Vagina (tissue), 2 donors: Measurements from ENCODE around the gene PTPRM. TPM values are rescaled to one million over a fixed set of nuclear protein-coding genes. Genes with fewer than 3 reads are reported as not detected.

ENCODE experiments used
- DNase-seq, 2 donors: peaks; one replicate each; pipeline ENCODE4 v3.0.0-alpha.2; 2017; ENCODE audit errors: extremely low spot score in 2 of 2
- H3K27ac ChIP-seq: fragments of 200-600 bp; sonication (generic); one replicate; pipeline ENCODE4 v1.5.1; 2019
- H3K27me3 ChIP-seq: fragments of 200-600 bp; sonication (generic); one replicate; pipeline ENCODE4 v1.5.1; 2019
- H3K36me3 ChIP-seq, 2 donors: fragments of 200-600 bp; sonication (generic); one replicate each; pipeline ENCODE4 v1.5.1; 2017 to 2019
- H3K4me1 ChIP-seq: fragments of 200-600 bp; sonication (generic); one replicate; pipeline ENCODE4 v1.5.1; 2019
- H3K4me3 ChIP-seq, 2 donors: fragments of 200-600 bp; sonication (generic); 1 replicate in 1 of 2; 2 replicates in 1 of 2; pipeline ENCODE4 v1.5.1; 2016 to 2019
- H3K9me3 ChIP-seq: fragments of 200-600 bp; sonication (generic); one replicate; pipeline ENCODE4 v1.5.1; 2019
- POLR2A ChIP-seq, 2 donors: fragments of 450-650 bp; IDR thresholded peaks; one replicate each; pipeline ENCODE4 v1.6.1; 2017; ENCODE audit warnings: antibody characterized with exemption in 2 of 2, mild to moderate bottlenecking in 2 of 2, moderate library complexity in 2 of 2
- POLR2AphosphoS5 ChIP-seq, 2 donors: sonication (generic); formaldehyde crosslinking; IDR thresholded peaks; one replicate each; pipeline ENCODE4 v1.9.0; 2017; ENCODE audit warnings: antibody characterized with exemption in 2 of 2, mild to moderate bottlenecking in 2 of 2, low read depth in 1 of 2; ENCODE audit not compliant: insufficient read depth in 1 of 2
- intact Hi-C: fragments of 100-400 bp; cut with DNase I; formaldehyde crosslinking; loops from one replicate; pipeline ENCODE4 v1.15.1; 2023
- total RNA-seq: library from RNA; depleted of rRNA; stranded (reverse); fragments of >200 nt; gene quantifications from one replicate; pipeline ENCODE4 v1.2.3, GENCODE V29; 2016
- TF ChIP-seq, protein P1 (sequence below), 3 experiments: fragments of 450-650 bp in 2 of 3; fragments of 200-600 bp in 1 of 3; sonication (generic) in 1 of 3; IDR thresholded peaks; one replicate each; pipeline ENCODE4 v1.5.1; 2017 to 2019; ENCODE audit warnings: antibody characterized with exemption in 3 of 3, mild to moderate bottlenecking in 2 of 3, moderate library complexity in 2 of 3

The PTPRM gene
- total RNA-seq, 1 donor from 2014 or later = 60.2 TPM

DNA sequence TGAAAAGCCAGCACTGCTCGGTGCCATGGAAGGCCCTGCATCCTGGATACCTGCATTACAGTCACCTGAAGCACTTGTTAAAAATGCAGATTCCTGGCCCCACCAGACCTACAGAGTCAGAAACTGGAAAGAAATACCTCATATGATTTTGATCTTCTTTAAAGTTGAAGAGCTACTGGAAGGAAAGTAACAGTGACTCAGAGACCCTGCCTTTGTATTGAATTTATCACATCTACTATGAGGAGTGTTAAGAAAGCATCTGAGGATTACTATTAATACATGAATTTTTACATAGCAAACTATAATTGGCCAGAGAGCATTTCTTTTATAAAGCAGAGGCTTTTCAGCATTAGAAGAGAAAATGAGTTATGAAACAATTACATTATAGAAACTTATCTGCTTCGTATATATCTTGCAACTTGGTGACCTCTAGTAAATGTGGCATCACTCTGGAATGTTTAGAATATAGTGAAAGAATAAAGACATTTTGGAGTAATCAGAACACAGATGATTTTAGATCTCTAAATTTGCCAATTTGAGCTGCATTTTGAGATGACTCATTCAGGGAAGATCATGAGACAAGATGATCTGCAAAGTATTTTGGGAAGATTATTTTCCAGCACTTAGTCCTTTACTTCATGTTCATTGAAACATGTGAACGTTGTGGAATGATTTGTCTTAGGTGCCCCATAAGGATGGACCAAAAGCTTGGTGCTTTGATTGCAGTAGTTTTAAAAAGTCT, 12.2 kb downstream of the PTPRM start:
- TF ChIP-seq, protein P1, sequence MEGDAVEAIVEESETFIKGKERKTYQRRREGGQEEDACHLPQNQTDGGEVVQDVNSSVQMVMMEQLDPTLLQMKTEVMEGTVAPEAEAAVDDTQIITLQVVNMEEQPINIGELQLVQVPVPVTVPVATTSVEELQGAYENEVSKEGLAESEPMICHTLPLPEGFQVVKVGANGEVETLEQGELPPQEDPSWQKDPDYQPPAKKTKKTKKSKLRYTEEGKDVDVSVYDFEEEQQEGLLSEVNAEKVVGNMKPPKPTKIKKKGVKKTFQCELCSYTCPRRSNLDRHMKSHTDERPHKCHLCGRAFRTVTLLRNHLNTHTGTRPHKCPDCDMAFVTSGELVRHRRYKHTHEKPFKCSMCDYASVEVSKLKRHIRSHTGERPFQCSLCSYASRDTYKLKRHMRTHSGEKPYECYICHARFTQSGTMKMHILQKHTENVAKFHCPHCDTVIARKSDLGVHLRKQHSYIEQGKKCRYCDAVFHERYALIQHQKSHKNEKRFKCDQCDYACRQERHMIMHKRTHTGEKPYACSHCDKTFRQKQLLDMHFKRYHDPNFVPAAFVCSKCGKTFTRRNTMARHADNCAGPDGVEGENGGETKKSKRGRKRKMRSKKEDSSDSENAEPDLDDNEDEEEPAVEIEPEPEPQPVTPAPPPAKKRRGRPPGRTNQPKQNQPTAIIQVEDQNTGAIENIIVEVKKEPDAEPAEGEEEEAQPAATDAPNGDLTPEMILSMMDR (IDR thresholded peaks at IDR 0.05) = no peak
- TF ChIP-seq POLR2A (IDR thresholded peaks at IDR 0.05) = no peak
- TF ChIP-seq POLR2AphosphoS5 (IDR thresholded peaks at IDR 0.05; ENCODE audit: insufficient read depth in 1 of 2, low read depth in 1 of 2) = no peak
- Histone ChIP-seq H3K27ac (no peak overlapping the region), H3K4me1 (no peaks in the 10 kb centered on the region), H3K36me3 (no peaks in the 10 kb centered on the region), H3K4me3 (no peak overlapping the region), H3K9me3 (no peaks in the 10 kb centered on the region), H3K27me3 (no peaks in the 10 kb centered on the region)
- intact Hi-C loops = no loop called here
- no peak for DNase-seq

DNA sequence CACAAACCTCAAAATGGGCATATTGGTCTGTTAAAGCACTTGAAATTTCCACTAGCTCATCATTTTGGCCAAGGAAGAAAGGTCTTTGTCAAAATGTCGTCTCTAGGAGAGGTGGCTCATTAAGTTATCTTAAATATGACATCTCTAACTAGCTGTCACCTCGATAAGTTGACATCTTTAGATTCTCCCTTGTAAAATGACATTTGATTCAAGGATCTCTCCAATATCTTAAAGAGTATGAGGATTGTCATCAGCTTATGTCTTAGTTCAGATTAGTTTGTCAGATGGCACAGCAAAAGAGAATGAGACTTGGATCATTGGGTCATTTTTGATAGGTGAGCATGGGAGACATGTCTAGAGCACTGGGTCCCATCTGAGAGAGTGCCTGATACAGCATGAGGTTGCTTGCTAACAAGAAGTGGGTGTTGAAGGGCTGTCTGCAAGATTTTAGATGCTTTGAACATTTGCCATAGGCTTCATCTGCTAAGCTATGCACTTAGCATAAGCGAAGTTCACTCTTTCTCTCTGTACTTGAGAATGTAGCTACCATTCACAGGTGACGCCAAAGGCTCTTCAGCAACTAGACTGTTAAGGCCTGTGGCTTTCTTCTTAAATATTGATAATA, 12.9 kb downstream of the PTPRM start:
- intact Hi-C loops = no loop called here
- TF ChIP-seq, protein P1 (IDR thresholded peaks at IDR 0.05) = no peak
- no peak for DNase-seq
- no peak overlapping the region for H3K27ac ChIP-seq
- H3K27me3 ChIP-seq = no peaks in the 10 kb centered on the region
- H3K4me1 ChIP-seq = no peaks in the 10 kb centered on the region
- no peaks in the 10 kb centered on the region for H3K9me3 ChIP-seq
- no peak overlapping the region for H3K4me3 ChIP-seq
- H3K36me3 ChIP-seq = no peaks in the 10 kb centered on the region

DNA sequence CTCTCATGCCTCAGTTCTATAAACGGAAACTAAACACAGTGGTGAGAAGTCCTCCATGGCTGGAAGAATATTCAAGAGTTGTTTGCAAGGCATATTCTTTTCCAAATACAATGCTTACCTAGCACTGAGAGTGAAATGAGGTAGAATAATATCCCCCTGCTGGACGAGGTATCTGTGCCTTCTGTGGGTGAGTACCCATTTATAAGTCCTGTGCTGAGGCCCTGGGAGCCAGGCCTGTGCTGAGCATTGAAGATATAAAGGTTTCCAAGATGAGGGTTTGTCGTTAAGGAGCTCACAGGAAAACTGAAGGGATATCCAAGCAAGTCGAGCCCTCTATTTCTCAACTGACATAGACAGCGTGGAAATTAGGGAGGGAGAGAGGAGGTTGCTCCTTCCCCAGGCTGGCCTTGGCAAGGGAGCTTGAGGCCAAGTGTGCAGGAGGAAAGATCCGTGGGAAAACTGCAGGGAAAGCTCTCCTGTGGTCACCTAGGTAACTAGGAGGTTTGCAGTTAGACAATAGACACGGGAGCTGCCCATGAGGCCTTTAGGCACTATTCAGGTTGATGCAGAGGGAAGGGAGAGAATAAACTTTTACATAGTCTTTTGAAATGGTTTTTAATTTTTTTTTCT, 17.6 kb downstream of the PTPRM start:
- no peaks in the 10 kb centered on the region for H3K9me3 ChIP-seq
- TF ChIP-seq POLR2A (IDR thresholded peaks at IDR 0.05) = no peak
- TF ChIP-seq POLR2AphosphoS5 (IDR thresholded peaks at IDR 0.05; ENCODE audit: insufficient read depth in 1 of 2, low read depth in 1 of 2) = no peak
- TF ChIP-seq, protein P1 (IDR thresholded peaks at IDR 0.05) = no peak
- no peak overlapping the region for H3K27ac ChIP-seq
- intact Hi-C loops = no loop called here
- no peaks in the 10 kb centered on the region for H3K36me3 ChIP-seq
- H3K4me3 ChIP-seq = no peak overlapping the region
- no peak for DNase-seq
- H3K27me3 ChIP-seq = no peaks in the 10 kb centered on the region
- no peaks in the 10 kb centered on the region for H3K4me1 ChIP-seq

DNA sequence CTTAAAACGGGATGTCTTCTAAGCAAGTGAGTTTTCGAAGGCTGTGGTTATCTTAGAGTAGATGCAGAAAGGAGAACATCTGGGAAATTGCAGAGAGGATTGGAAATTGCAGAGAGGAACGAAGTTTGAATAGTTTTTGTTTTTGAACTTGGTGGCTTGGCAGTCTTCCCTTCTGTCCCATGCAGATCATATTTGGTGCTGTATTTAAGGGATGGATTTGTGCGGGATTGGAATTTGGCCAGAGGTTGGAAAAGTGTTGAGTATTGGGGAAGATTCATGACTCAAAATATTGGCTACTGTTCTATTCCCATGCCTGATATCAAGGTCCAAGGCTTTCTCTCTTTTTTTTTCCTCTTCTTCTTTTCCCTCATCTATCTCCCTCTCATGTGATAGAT, 18.2 kb downstream of the PTPRM start:
- TF ChIP-seq POLR2AphosphoS5 (IDR thresholded peaks at IDR 0.05; ENCODE audit: insufficient read depth in 1 of 2, low read depth in 1 of 2) (no peak), POLR2A (IDR thresholded peaks at IDR 0.05) (no peak)
- TF ChIP-seq, protein P1 (IDR thresholded peaks at IDR 0.05) = no peak
- Histone ChIP-seq H3K36me3 (no peaks in the 10 kb centered on the region), H3K9me3 (no peaks in the 10 kb centered on the region), H3K27me3 (no peaks in the 10 kb centered on the region), H3K4me1 (no peaks in the 10 kb centered on the region), H3K27ac (no peak overlapping the region), H3K4me3 (no peak overlapping the region)
- DNase-seq = no peak
- intact Hi-C loops = no loop called here

DNA sequence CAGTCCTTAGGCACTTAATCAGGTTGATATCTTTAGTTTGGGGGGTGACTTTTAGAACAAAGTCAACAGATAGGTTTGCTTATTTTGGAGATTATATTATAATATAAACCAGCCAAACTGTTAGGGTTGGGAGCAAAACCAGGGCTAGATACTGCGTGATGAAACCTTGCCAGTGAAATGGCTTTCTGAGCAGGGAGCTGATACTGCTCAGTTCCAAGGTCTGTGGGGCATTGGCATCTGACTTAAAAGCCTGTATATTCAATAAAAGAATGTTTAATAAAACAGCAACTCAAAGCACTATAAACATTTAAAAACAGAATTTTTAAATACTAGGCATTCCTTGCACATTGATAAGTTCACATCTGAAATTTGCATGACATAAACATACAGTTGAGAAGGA, 19.3 kb downstream of the PTPRM start:
- Histone ChIP-seq H3K36me3 (no peaks in the 10 kb centered on the region), H3K27me3 (no peaks in the 10 kb centered on the region), H3K4me1 (no peaks in the 10 kb centered on the region), H3K9me3 (no peaks in the 10 kb centered on the region), H3K4me3 (no peak overlapping the region), H3K27ac (no peak overlapping the region)
- intact Hi-C loops = no loop called here
- DNase-seq = no peak
- TF ChIP-seq, protein P1 (IDR thresholded peaks at IDR 0.05) = no peak
- TF ChIP-seq POLR2AphosphoS5 (IDR thresholded peaks at IDR 0.05; ENCODE audit: insufficient read depth in 1 of 2, low read depth in 1 of 2) = no peak
- no peak for TF ChIP-seq POLR2A (IDR thresholded peaks at IDR 0.05)
